Endothelial cell of umbilical vein (primary cell): Measurements from ENCODE around the gene NHLH2.

Source experiments
- CTCF ChIP-seq, 2 donors: IDR thresholded peaks; 1 replicate in 1 of 2; 2 replicates in 1 of 2; pipeline ENCODE4 v1.5.1; 2011; ENCODE audit warnings: low read length in 2 of 2, mild to moderate bottlenecking in 2 of 2, moderate library complexity in 2 of 2, control low read depth in 1 of 2, inconsistent platforms in 1 of 2, low read depth in 1 of 2; ENCODE audit not compliant: insufficient read depth in 1 of 2; ENCODE audit errors: extremely low read depth in 1 of 2
- EZH2 ChIP-seq: IDR thresholded peaks from 2 replicates; pipeline ENCODE4 v1.6.1; 2012; ENCODE audit warnings: borderline replicate concordance, low read depth, mild to moderate bottlenecking, moderate library complexity, low read length, inconsistent platforms; ENCODE audit not compliant: severe bottlenecking
- FOS ChIP-seq: IDR thresholded peaks from 2 replicates; pipeline ENCODE4 v1.6.1; 2011; ENCODE audit warnings: mild to moderate bottlenecking, low read length, moderate library complexity, borderline replicate concordance; ENCODE audit not compliant: insufficient read depth
- GATA2 ChIP-seq: IDR thresholded peaks from 2 replicates; pipeline ENCODE4 v1.7.0; 2011; ENCODE audit warnings: low read depth, mild to moderate bottlenecking, moderate library complexity, mixed read lengths, low read length; ENCODE audit not compliant: insufficient read length, insufficient read depth
- JUN ChIP-seq: IDR thresholded peaks from 2 replicates; pipeline ENCODE4 v1.6.1; 2011; ENCODE audit warnings: borderline replicate concordance, low read depth; ENCODE audit not compliant: insufficient read length, insufficient read depth
- MYC ChIP-seq: IDR thresholded peaks from one replicate; pipeline ENCODE4 v1.6.1; 2011; ENCODE audit warnings: mild to moderate bottlenecking, low read depth, low read length
- POLR2A ChIP-seq: IDR thresholded peaks from 2 replicates; pipeline ENCODE4 v1.6.1; 2012; ENCODE audit warnings: low read depth, mild to moderate bottlenecking, control low read depth, low read length
- POLR2AphosphoS5 ChIP-seq: IDR thresholded peaks from 2 replicates; pipeline ENCODE4 v1.6.1; 2012; ENCODE audit warnings: low read depth, mild to moderate bottlenecking, control low read depth, low read length, moderate library complexity; ENCODE audit not compliant: insufficient read depth
- TF ChIP-seq, protein P1 (sequence below): IDR thresholded peaks from 2 replicates; pipeline ENCODE4 v1.6.1; 2011; ENCODE audit not compliant: insufficient read depth, insufficient read length

GRCh38 chr1:115830963-115831362 is 10.0 kb downstream of the NHLH2 start:
- TF ChIP-seq CTCF (IDR thresholded peaks at IDR 0.05; ENCODE audit: extremely low read depth in 1 of 2, insufficient read depth in 1 of 2, low read depth in 1 of 2, low read length in 2 of 2) = no peak
- no peak for TF ChIP-seq POLR2A
- no peak for TF ChIP-seq POLR2AphosphoS5
- TF ChIP-seq EZH2 = no peak
- TF ChIP-seq GATA2 = no peak
- TF ChIP-seq FOS = no peak
- TF ChIP-seq, protein P1, sequence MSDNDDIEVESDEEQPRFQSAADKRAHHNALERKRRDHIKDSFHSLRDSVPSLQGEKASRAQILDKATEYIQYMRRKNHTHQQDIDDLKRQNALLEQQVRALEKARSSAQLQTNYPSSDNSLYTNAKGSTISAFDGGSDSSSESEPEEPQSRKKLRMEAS = no peak
- no peak for TF ChIP-seq JUN
- no peak for TF ChIP-seq MYC
